Mesothelial cell of epicardium (in vitro differentiated cells): ENCODE results near the gene KCNMA1. TPM values are rescaled to one million over a fixed set of nuclear protein-coding genes. Genes with fewer than 3 reads are reported as not detected.

Experiments
- DNase-seq, 2 experiments: peaks; one replicate each; pipeline ENCODE4 v3.0.0; 2021; ENCODE audit warnings: low spot score in 2 of 2; ENCODE audit not compliant: unreplicated experiment in 2 of 2
- H3K27ac Mint-ChIP-seq: 2 replicates; pipeline ENCODE4 v1.8.0; 2021; ENCODE audit warnings: mixed read lengths
- H3K27me3 Mint-ChIP-seq: 2 replicates; pipeline ENCODE4 v1.8.0; 2021; ENCODE audit warnings: low read depth, mixed read lengths
- H3K36me3 Mint-ChIP-seq: 2 replicates; pipeline ENCODE4 v1.8.0; 2021; ENCODE audit warnings: mixed read lengths
- H3K4me1 Mint-ChIP-seq: 2 replicates; pipeline ENCODE4 v1.8.0; 2021; ENCODE audit warnings: mixed read lengths
- H3K4me3 Mint-ChIP-seq: 2 replicates; pipeline ENCODE4 v1.8.0; 2021; ENCODE audit warnings: mild to moderate bottlenecking, moderate library complexity, mixed read lengths
- H3K9me3 Mint-ChIP-seq: 2 replicates; pipeline ENCODE4 v1.8.0; 2021; ENCODE audit warnings: mixed read lengths
- CTCF ChIP-seq: fragments of 200-600 bp; sonication (generic); IDR thresholded peaks from one replicate; pipeline ENCODE4 v1.5.0; 2021; ENCODE audit warnings: antibody characterized with exemption; ENCODE audit not compliant: unreplicated experiment
- total RNA-seq: library from RNA; stranded (reverse); gene quantifications from 3 replicates; pipeline ENCODE4 v1.2.1, GENCODE V29; 2021

KCNMA1 gene
- total RNA-seq, 1 donor from 2014 or later: 44.0 TPM

- peaks cover 20% of the 10 kb centered on the region for H3K4me1 Mint-ChIP-seq
- peaks cover 8% of the 10 kb centered on the region for H3K27me3 Mint-ChIP-seq
- H3K27ac Mint-ChIP-seq: no peak overlapping the region
- no peak for DNase-seq
- H3K9me3 Mint-ChIP-seq: no peaks in the 10 kb centered on the region
- peaks cover 2% of the 10 kb centered on the region for H3K36me3 Mint-ChIP-seq
- H3K4me3 Mint-ChIP-seq: no peak overlapping the region
- TF ChIP-seq CTCF: no peak
Measured at GRCh38 chr10:76992467-76992866, 645.1 kb downstream of the KCNMA1 start.

- Mint-ChIP-seq H3K4me3 (no peak overlapping the region), H3K27ac (no peak overlapping the region), H3K9me3 (no peaks in the 10 kb centered on the region), H3K36me3 (peaks cover 2% of the 10 kb centered on the region), H3K27me3 (peaks cover 10% of the 10 kb centered on the region), H3K4me1 (peaks cover 13% of the 10 kb centered on the region)
- no peak for DNase-seq
- no peak for TF ChIP-seq CTCF
Measured at GRCh38 chr10:76991621-76992020, 646.0 kb downstream of the KCNMA1 start.

- TF ChIP-seq CTCF: no peak
- Mint-ChIP-seq H3K27me3 (peaks cover 15% of the 10 kb centered on the region), H3K4me3 (no peak overlapping the region), H3K9me3 (no peaks in the 10 kb centered on the region), H3K36me3 (peaks cover 2% of the 10 kb centered on the region), H3K27ac (no peak overlapping the region), H3K4me1 (peaks cover 9% of the 10 kb centered on the region)
- DNase-seq: no peak
Measured at GRCh38 chr10:76990561-76990960, 647.0 kb downstream of the KCNMA1 start.

- Mint-ChIP-seq H3K4me3 (no peak overlapping the region), H3K4me1 (peaks cover 20% of the 10 kb centered on the region), H3K36me3 (peaks cover 2% of the 10 kb centered on the region), H3K27ac (no peak overlapping the region), H3K9me3 (no peaks in the 10 kb centered on the region), H3K27me3 (peaks cover 15% of the 10 kb centered on the region)
- peak; percentile 76 to 87 for DNase-seq
- TF ChIP-seq CTCF: peak; percentile 95
Measured at GRCh38 chr10:76984559-76985443, 652.8 kb downstream of the KCNMA1 start.

- DNase-seq: no peak
- peaks cover 15% of the 10 kb centered on the region for H3K27me3 Mint-ChIP-seq
- H3K4me1 Mint-ChIP-seq: peaks cover 20% of the 10 kb centered on the region
- H3K9me3 Mint-ChIP-seq: no peaks in the 10 kb centered on the region
- peaks cover 2% of the 10 kb centered on the region for H3K36me3 Mint-ChIP-seq
- no peak for TF ChIP-seq CTCF
- H3K4me3 Mint-ChIP-seq: no peak overlapping the region
- H3K27ac Mint-ChIP-seq: no peak overlapping the region
Measured at GRCh38 chr10:76983624-76984023, 654.0 kb downstream of the KCNMA1 start.
